ENCODE data around the gene CACNA1G.
A peak's percentile ranks its signal among the peaks of the same experiment; 100 is the strongest.

The CACNA1G gene

GRCh38 chr17:50551884-50552283 lies 8.6 kb upstream of the CACNA1G start:
- no peak overlapping the region for H3K9ac ChIP-seq (ENCODE audit: low read length)
- H3K27ac ChIP-seq (ENCODE audit: low read length): no peak overlapping the region
- H3K4me3 ChIP-seq (ENCODE audit: low read length): no peak overlapping the region
- no peaks in the 10 kb centered on the region for H3K36me3 ChIP-seq (ENCODE audit: control insufficient read depth, low read depth, low read length)
- no peaks in the 10 kb centered on the region for H3K9me3 ChIP-seq (ENCODE audit: control insufficient read depth, low read depth, low read length)
- peaks cover 2% of the 10 kb centered on the region for H3K27me3 ChIP-seq (ENCODE audit: control insufficient read depth, insufficient read depth, low read length)
- H3K4me1 ChIP-seq (ENCODE audit: control insufficient read depth, low read depth, low read length): peaks cover 5% of the 10 kb centered on the region

- H3K9ac ChIP-seq (ENCODE audit: low read length): no peak overlapping the region
Observed at GRCh38 chr17:50554201-50554600, 6.3 kb upstream of the CACNA1G start.

GRCh38 chr17:50556803-50557202 lies 3.7 kb upstream of the CACNA1G start:
- Histone ChIP-seq H3K36me3 (ENCODE audit: control insufficient read depth, low read depth, low read length) (no peaks in the 10 kb centered on the region), H3K4me3 (ENCODE audit: low read length) (no peak overlapping the region), H3K9me3 (ENCODE audit: control insufficient read depth, low read depth, low read length) (no peaks in the 10 kb centered on the region), H3K4me1 (ENCODE audit: control insufficient read depth, low read depth, low read length) (no peaks in the 10 kb centered on the region), H3K27me3 (ENCODE audit: control insufficient read depth, insufficient read depth, low read length) (peaks cover 39% of the 10 kb centered on the region), H3K27ac (ENCODE audit: low read length) (no peak overlapping the region), H3K9ac (ENCODE audit: low read length) (no peak overlapping the region)

More at GRCh38 chr17:50554201-50554600, 6.3 kb upstream of the CACNA1G start:
- Histone ChIP-seq H3K4me1 (ENCODE audit: control insufficient read depth, low read depth, low read length) (no peaks in the 10 kb centered on the region), H3K9me3 (ENCODE audit: control insufficient read depth, low read depth, low read length) (no peaks in the 10 kb centered on the region), H3K27ac (ENCODE audit: low read length) (no peak overlapping the region), H3K36me3 (ENCODE audit: control insufficient read depth, low read depth, low read length) (no peaks in the 10 kb centered on the region), H3K27me3 (ENCODE audit: control insufficient read depth, insufficient read depth, low read length) (peaks cover 23% of the 10 kb centered on the region), H3K4me3 (ENCODE audit: low read length) (no peak overlapping the region)

- H3K36me3 ChIP-seq (ENCODE audit: control insufficient read depth, low read depth, low read length): no peaks in the 10 kb centered on the region
Observed at GRCh38 chr17:50557630-50558029, 2.9 kb upstream of the CACNA1G start.

GRCh38 chr17:50558091-50558490 lies 2.4 kb upstream of the CACNA1G start:
- H3K27ac ChIP-seq (ENCODE audit: low read length): no peak overlapping the region
- H3K4me1 ChIP-seq (ENCODE audit: control insufficient read depth, low read depth, low read length): peaks cover 9% of the 10 kb centered on the region
- peaks cover 52% of the 10 kb centered on the region for H3K27me3 ChIP-seq (ENCODE audit: control insufficient read depth, insufficient read depth, low read length)
- no peak overlapping the region for H3K9ac ChIP-seq (ENCODE audit: low read length)
- no peaks in the 10 kb centered on the region for H3K36me3 ChIP-seq (ENCODE audit: control insufficient read depth, low read depth, low read length)
- H3K9me3 ChIP-seq (ENCODE audit: control insufficient read depth, low read depth, low read length): no peaks in the 10 kb centered on the region
- H3K4me3 ChIP-seq (ENCODE audit: low read length): peak overlapping the region; percentile 2

More at GRCh38 chr17:50557630-50558029, 2.9 kb upstream of the CACNA1G start:
- no peaks in the 10 kb centered on the region for H3K9me3 ChIP-seq (ENCODE audit: control insufficient read depth, low read depth, low read length)
- H3K27me3 ChIP-seq (ENCODE audit: control insufficient read depth, insufficient read depth, low read length): peaks cover 47% of the 10 kb centered on the region
- no peak overlapping the region for H3K27ac ChIP-seq (ENCODE audit: low read length)
- peaks cover 4% of the 10 kb centered on the region for H3K4me1 ChIP-seq (ENCODE audit: control insufficient read depth, low read depth, low read length)
- no peak overlapping the region for H3K4me3 ChIP-seq (ENCODE audit: low read length)
- no peak overlapping the region for H3K9ac ChIP-seq (ENCODE audit: low read length)

GRCh38 chr17:50558581-50558940 lies 2.0 kb upstream of the CACNA1G start:
- Histone ChIP-seq H3K9ac (ENCODE audit: low read length) (no peak overlapping the region), H3K27ac (ENCODE audit: low read length) (no peak overlapping the region), H3K4me1 (ENCODE audit: control insufficient read depth, low read depth, low read length) (peaks cover 12% of the 10 kb centered on the region), H3K9me3 (ENCODE audit: control insufficient read depth, low read depth, low read length) (no peaks in the 10 kb centered on the region), H3K4me3 (ENCODE audit: low read length) (peak overlapping the region; percentile 71), H3K36me3 (ENCODE audit: control insufficient read depth, low read depth, low read length) (no peaks in the 10 kb centered on the region), H3K27me3 (ENCODE audit: control insufficient read depth, insufficient read depth, low read length) (peaks cover 57% of the 10 kb centered on the region)

- Histone ChIP-seq H3K9ac (ENCODE audit: low read length) (no peak overlapping the region), H3K4me1 (ENCODE audit: control insufficient read depth, low read depth, low read length) (peaks cover 17% of the 10 kb centered on the region), H3K9me3 (ENCODE audit: control insufficient read depth, low read depth, low read length) (no peaks in the 10 kb centered on the region), H3K27ac (ENCODE audit: low read length) (no peak overlapping the region), H3K36me3 (ENCODE audit: control insufficient read depth, low read depth, low read length) (no peaks in the 10 kb centered on the region), H3K4me3 (ENCODE audit: low read length) (peak overlapping the region; percentile 71), H3K27me3 (ENCODE audit: control insufficient read depth, insufficient read depth, low read length) (peaks cover 62% of the 10 kb centered on the region)
Observed at GRCh38 chr17:50558941-50559614, 1.4 kb upstream of the CACNA1G start.

- H3K4me1 ChIP-seq (ENCODE audit: control insufficient read depth, low read depth, low read length): peaks cover 21% of the 10 kb centered on the region
- H3K4me3 ChIP-seq (ENCODE audit: low read length): peak overlapping the region; percentile 71
- no peak overlapping the region for H3K27ac ChIP-seq (ENCODE audit: low read length)
- no peaks in the 10 kb centered on the region for H3K36me3 ChIP-seq (ENCODE audit: control insufficient read depth, low read depth, low read length)
- peaks cover 68% of the 10 kb centered on the region for H3K27me3 ChIP-seq (ENCODE audit: control insufficient read depth, insufficient read depth, low read length)
- no peaks in the 10 kb centered on the region for H3K9me3 ChIP-seq (ENCODE audit: control insufficient read depth, low read depth, low read length)
- H3K9ac ChIP-seq (ENCODE audit: low read length): peak overlapping the region; percentile 41
Observed at GRCh38 chr17:50559674-50560184, 786 bp upstream of the CACNA1G start.

- H3K9ac ChIP-seq (ENCODE audit: low read length): no peak overlapping the region
- peak overlapping the region; percentile 52 for H3K4me3 ChIP-seq (ENCODE audit: low read length)
- H3K27ac ChIP-seq (ENCODE audit: low read length): no peak overlapping the region
- H3K9me3 ChIP-seq (ENCODE audit: control insufficient read depth, low read depth, low read length): no peaks in the 10 kb centered on the region
- H3K4me1 ChIP-seq (ENCODE audit: control insufficient read depth, low read depth, low read length): peaks cover 32% of the 10 kb centered on the region
- peaks cover 82% of the 10 kb centered on the region for H3K27me3 ChIP-seq (ENCODE audit: control insufficient read depth, insufficient read depth, low read length)
- no peaks in the 10 kb centered on the region for H3K36me3 ChIP-seq (ENCODE audit: control insufficient read depth, low read depth, low read length)
Observed at GRCh38 chr17:50560931-50561745, 623 bp downstream of the CACNA1G start.

GRCh38 chr17:50561746-50562141 lies 1.2 kb downstream of the CACNA1G start:
- Histone ChIP-seq H3K36me3 (ENCODE audit: control insufficient read depth, low read depth, low read length) (no peaks in the 10 kb centered on the region), H3K27me3 (ENCODE audit: control insufficient read depth, insufficient read depth, low read length) (peaks cover 88% of the 10 kb centered on the region), H3K9me3 (ENCODE audit: control insufficient read depth, low read depth, low read length) (no peaks in the 10 kb centered on the region), H3K9ac (ENCODE audit: low read length) (no peak overlapping the region), H3K4me1 (ENCODE audit: control insufficient read depth, low read depth, low read length) (peaks cover 35% of the 10 kb centered on the region), H3K27ac (ENCODE audit: low read length) (no peak overlapping the region), H3K4me3 (ENCODE audit: low read length) (peak overlapping the region; percentile 52)

- Histone ChIP-seq H3K4me3 (ENCODE audit: low read length) (peak overlapping the region; percentile 28), H3K4me1 (ENCODE audit: control insufficient read depth, low read depth, low read length) (peaks cover 35% of the 10 kb centered on the region), H3K36me3 (ENCODE audit: control insufficient read depth, low read depth, low read length) (no peaks in the 10 kb centered on the region), H3K27ac (ENCODE audit: low read length) (no peak overlapping the region), H3K9ac (ENCODE audit: low read length) (no peak overlapping the region), H3K9me3 (ENCODE audit: control insufficient read depth, low read depth, low read length) (no peaks in the 10 kb centered on the region), H3K27me3 (ENCODE audit: control insufficient read depth, insufficient read depth, low read length) (peaks cover 84% of the 10 kb centered on the region)
Observed at GRCh38 chr17:50562242-50563091, 2.0 kb downstream of the CACNA1G start.

Measured in iPS-18a (cell line).